ENCODE measurements around the gene ASXL3.

- TF ChIP-seq, protein P1, sequence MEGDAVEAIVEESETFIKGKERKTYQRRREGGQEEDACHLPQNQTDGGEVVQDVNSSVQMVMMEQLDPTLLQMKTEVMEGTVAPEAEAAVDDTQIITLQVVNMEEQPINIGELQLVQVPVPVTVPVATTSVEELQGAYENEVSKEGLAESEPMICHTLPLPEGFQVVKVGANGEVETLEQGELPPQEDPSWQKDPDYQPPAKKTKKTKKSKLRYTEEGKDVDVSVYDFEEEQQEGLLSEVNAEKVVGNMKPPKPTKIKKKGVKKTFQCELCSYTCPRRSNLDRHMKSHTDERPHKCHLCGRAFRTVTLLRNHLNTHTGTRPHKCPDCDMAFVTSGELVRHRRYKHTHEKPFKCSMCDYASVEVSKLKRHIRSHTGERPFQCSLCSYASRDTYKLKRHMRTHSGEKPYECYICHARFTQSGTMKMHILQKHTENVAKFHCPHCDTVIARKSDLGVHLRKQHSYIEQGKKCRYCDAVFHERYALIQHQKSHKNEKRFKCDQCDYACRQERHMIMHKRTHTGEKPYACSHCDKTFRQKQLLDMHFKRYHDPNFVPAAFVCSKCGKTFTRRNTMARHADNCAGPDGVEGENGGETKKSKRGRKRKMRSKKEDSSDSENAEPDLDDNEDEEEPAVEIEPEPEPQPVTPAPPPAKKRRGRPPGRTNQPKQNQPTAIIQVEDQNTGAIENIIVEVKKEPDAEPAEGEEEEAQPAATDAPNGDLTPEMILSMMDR (IDR thresholded peaks at IDR 0.05; ENCODE audit: borderline replicate concordance, extremely low read depth, low read length, poor library complexity, severe bottlenecking): no peak
- no peak for TF ChIP-seq EZH2 (IDR thresholded peaks at IDR 0.05; ENCODE audit: borderline replicate concordance, low read depth, low read length, severe bottlenecking)
Measured at GRCh38 chr18:33656889-33657448, 79.0 kb downstream of the ASXL3 start.
